Loucy (cell line): ENCODE results near the gene GFRA3.

Experiments
- H2AFZ ChIP-seq: fragments of 200-600 bp; sonication (generic); 2 replicates; pipeline ENCODE4 v1.6.0; 2016; ENCODE audit warnings: antibody characterized with exemption, mild to moderate bottlenecking, low read length, moderate library complexity
- H3F3A ChIP-seq: fragments of 200-600 bp; 2 replicates; pipeline ENCODE4 v1.6.0; 2016; ENCODE audit warnings: antibody characterized with exemption, low read depth, mild to moderate bottlenecking
- H3K27me3 ChIP-seq: fragments of 200-600 bp; sonication (generic); 2 replicates; pipeline ENCODE4 v1.6.1; 2014; ENCODE audit warnings: low read length, mild to moderate bottlenecking; ENCODE audit not compliant: insufficient read depth, poor library complexity, severe bottlenecking
- H3K36me3 ChIP-seq: fragments of 200-600 bp; sonication (generic); 2 replicates; pipeline ENCODE4 v1.6.1; 2016; ENCODE audit warnings: low read length; ENCODE audit not compliant: insufficient read depth
- H3K4me1 ChIP-seq: fragments of 200-600 bp; sonication (generic); 2 replicates; pipeline ENCODE4 v1.5.1; 2014; ENCODE audit warnings: low read length, mild to moderate bottlenecking; ENCODE audit not compliant: insufficient read depth, poor library complexity, severe bottlenecking
- H3K4me2 ChIP-seq: fragments of 200-600 bp; sonication (generic); 2 replicates; pipeline ENCODE4 v1.6.0; 2014; ENCODE audit warnings: antibody characterized with exemption, low read length, low read depth, mild to moderate bottlenecking; ENCODE audit not compliant: poor library complexity, severe bottlenecking
- H3K4me3 ChIP-seq: fragments of 200-600 bp; sonication (generic); 2 replicates; pipeline ENCODE4 v1.5.1; 2014; ENCODE audit warnings: low read length, mild to moderate bottlenecking, mixed read lengths; ENCODE audit not compliant: poor library complexity, severe bottlenecking
- H3K79me2 ChIP-seq: fragments of 200-600 bp; sonication (generic); 2 replicates; pipeline ENCODE4 v1.6.1; 2014; ENCODE audit warnings: low read length; ENCODE audit not compliant: insufficient read depth
- H3K9ac ChIP-seq: fragments of 200-600 bp; sonication (generic); 2 replicates; pipeline ENCODE4 v1.6.0; 2014; ENCODE audit warnings: mild to moderate bottlenecking, low read depth, low read length, moderate library complexity; ENCODE audit not compliant: poor library complexity, severe bottlenecking
- H3K9me2 ChIP-seq: fragments of 200-600 bp; sonication (generic); replicated peaks from 2 replicates; pipeline ENCODE4 v1.6.1; 2016; ENCODE audit warnings: low read depth, low read length, mixed read lengths
- H3K9me3 ChIP-seq: fragments of 200-600 bp; sonication (generic); 2 replicates; pipeline ENCODE4 v1.6.1; 2014; ENCODE audit warnings: mild to moderate bottlenecking, antibody characterized with exemption, low read length, low read depth; ENCODE audit not compliant: insufficient read depth
- H4K20me1 ChIP-seq: fragments of 200-600 bp; sonication (generic); 2 replicates; pipeline ENCODE4 v1.6.0; 2014; ENCODE audit warnings: antibody characterized with exemption, low read length, mild to moderate bottlenecking; ENCODE audit not compliant: insufficient read depth, poor library complexity, severe bottlenecking
- CTCF ChIP-seq: fragments of 200-600 bp; sonication (generic); conservative IDR thresholded peaks from 2 replicates; pipeline ENCODE4 v1.5.1; 2014; ENCODE audit warnings: mild to moderate bottlenecking, antibody characterized with exemption, low read length
- EZH2phosphoT487 ChIP-seq: fragments of 200-600 bp; IDR thresholded peaks from 2 replicates; pipeline ENCODE4 v1.6.1; 2018; ENCODE audit warnings: antibody characterized with exemption, mild to moderate bottlenecking, moderate library complexity, borderline replicate concordance

The GFRA3 gene

DNA sequence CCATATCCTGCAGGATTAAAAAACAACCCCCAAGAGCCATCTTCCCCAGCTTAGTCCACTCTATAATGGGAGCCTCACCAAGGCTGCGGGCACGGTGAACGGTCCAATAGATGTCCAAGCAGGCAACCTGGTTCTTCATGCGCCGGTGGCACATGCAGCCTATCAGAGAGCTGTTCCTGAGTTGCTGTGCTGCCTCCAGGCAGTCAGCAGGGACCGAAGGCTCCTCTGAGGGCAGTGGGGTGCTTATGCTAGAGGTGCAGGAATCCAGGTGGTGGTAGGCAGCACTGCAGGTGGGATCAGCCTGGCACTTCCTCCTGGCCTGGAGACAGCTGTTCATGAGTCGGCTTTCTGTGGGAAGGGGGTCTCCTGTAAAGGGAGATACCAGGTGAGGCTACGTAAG, 10.2 kb downstream of the GFRA3 start:
- H3K9me3 ChIP-seq: no peaks in the 10 kb centered on the region
- H3K79me2 ChIP-seq: no peaks in the 10 kb centered on the region
- no peak overlapping the region for H2AFZ ChIP-seq
- no peaks in the 10 kb centered on the region for H3K27me3 ChIP-seq
- H3K4me3 ChIP-seq: no peak overlapping the region
- no peaks in the 10 kb centered on the region for H3K4me1 ChIP-seq
- H3K36me3 ChIP-seq: no peaks in the 10 kb centered on the region
- H3K9ac ChIP-seq: no peak overlapping the region
- H3K9me2 ChIP-seq: no peaks in the 10 kb centered on the region
- H3K4me2 ChIP-seq: no peak overlapping the region
- no peaks in the 10 kb centered on the region for H3F3A ChIP-seq
- TF ChIP-seq CTCF (no peak), EZH2phosphoT487 (no peak)
- no peaks in the 10 kb centered on the region for H4K20me1 ChIP-seq

DNA sequence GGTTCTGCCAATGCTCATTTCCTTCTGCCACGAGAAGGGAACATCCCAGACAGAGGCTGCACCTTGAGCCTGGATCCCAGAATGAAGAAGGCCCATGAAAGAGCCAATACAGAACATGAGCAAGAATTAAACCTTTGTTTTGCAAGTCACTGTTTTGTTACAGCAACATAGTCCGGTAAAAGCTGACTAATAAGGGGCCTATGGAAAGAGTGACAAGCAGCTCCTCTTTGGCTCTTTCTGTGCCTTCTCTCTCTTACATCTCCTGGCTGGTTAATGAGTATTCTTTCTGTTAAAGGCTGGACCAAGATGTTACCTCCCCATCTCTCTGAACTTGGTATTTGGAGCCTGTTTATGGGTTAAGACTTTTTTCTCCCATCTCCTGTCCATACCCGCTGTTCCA, 10.8 kb downstream of the GFRA3 start:
- no peaks in the 10 kb centered on the region for H3F3A ChIP-seq
- no peaks in the 10 kb centered on the region for H4K20me1 ChIP-seq
- TF ChIP-seq CTCF: no peak
- no peak for TF ChIP-seq EZH2phosphoT487
- no peaks in the 10 kb centered on the region for H3K27me3 ChIP-seq
- no peak overlapping the region for H3K4me2 ChIP-seq
- H3K9me3 ChIP-seq: no peaks in the 10 kb centered on the region
- H2AFZ ChIP-seq: no peak overlapping the region
- no peaks in the 10 kb centered on the region for H3K9me2 ChIP-seq
- H3K4me1 ChIP-seq: no peaks in the 10 kb centered on the region
- H3K79me2 ChIP-seq: no peaks in the 10 kb centered on the region
- H3K9ac ChIP-seq: no peak overlapping the region
- H3K36me3 ChIP-seq: no peaks in the 10 kb centered on the region
- H3K4me3 ChIP-seq: no peak overlapping the region

- H3K79me2 ChIP-seq: no peaks in the 10 kb centered on the region
- no peaks in the 10 kb centered on the region for H3K27me3 ChIP-seq
- no peak overlapping the region for H3K9ac ChIP-seq
- no peaks in the 10 kb centered on the region for H3K9me2 ChIP-seq
- no peaks in the 10 kb centered on the region for H4K20me1 ChIP-seq
- no peak overlapping the region for H3K4me2 ChIP-seq
- no peaks in the 10 kb centered on the region for H3K36me3 ChIP-seq
- no peaks in the 10 kb centered on the region for H3K4me1 ChIP-seq
- no peaks in the 10 kb centered on the region for H3K9me3 ChIP-seq
- no peak for TF ChIP-seq EZH2phosphoT487
- TF ChIP-seq CTCF: no peak
- H2AFZ ChIP-seq: no peak overlapping the region
- no peaks in the 10 kb centered on the region for H3F3A ChIP-seq
- no peak overlapping the region for H3K4me3 ChIP-seq
These were observed 15.6 kb downstream of the GFRA3 start for GRCh38 chr5:138258704-138259292.
